Sigmoid colon (tissue), 3 donors: ENCODE measurements around the gene SLC25A15.

ENCODE experiments used
- CTCF ChIP-seq, 4 experiments: fragments of 450-650 bp in 3 of 4; fragments of 200-600 bp in 1 of 4; IDR thresholded peaks; one replicate each; pipeline ENCODE4 v1.5.1; 2016 to 2019; ENCODE audit warnings: antibody characterized with exemption in 4 of 4, mild to moderate bottlenecking in 3 of 4, moderate library complexity in 2 of 4
- POLR2A ChIP-seq, 2 donors: fragments of 450-650 bp; IDR thresholded peaks; one replicate each; pipeline ENCODE4 v1.6.1; 2016; ENCODE audit warnings: antibody characterized with exemption in 2 of 2, mild to moderate bottlenecking in 2 of 2, moderate library complexity in 2 of 2

DNA sequence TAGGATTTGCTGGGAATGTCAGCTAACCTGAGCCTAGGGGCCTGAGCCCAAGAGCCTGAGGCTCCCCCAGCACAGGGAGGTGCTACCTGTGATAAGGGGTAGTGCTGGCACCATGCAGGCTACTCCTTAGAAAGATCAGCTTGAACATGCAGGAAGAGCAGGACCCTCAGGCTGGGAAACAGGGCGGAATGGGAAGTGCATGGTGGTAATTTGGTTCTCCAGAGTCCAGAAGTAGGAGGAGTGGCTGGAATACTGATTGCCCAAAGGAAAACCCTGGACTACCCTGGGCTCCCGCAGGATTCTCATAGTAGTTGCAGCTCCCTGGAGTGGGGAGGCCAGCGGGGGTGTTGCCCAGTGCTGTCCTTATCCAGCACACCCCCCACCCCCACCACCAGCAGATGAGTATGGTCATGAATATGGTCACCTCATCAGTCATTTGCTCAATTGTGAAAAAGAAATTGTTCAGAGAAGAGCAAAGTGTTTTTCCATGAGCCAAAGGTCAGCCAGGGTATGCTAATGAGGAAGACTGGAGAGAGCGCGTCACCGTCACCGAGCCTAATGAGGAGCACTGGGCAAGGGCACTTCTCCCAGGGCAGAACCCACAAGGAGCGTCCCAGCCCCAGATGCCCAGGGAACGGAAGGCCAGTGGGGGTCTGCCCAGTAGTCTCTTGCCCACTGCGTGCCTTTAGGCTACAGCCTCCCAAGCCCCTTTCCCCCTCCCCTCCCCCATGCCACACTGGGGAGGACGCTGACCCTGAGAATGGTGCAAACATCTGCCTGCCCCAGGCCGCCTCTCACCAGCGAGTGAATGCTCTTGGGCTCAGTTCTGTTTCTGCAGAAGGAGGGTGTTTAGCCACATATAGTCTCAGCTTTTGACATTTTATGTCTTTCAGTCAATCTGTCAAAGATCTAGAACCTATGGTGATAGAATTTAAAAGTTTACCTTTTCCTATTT, 5.3 kb downstream of the SLC25A15 start:
- TF ChIP-seq CTCF (IDR thresholded peaks at IDR 0.05) (no peak), POLR2A (IDR thresholded peaks at IDR 0.05) (no peak)
